Spleen (tissue), 11 donors: Measurements from ENCODE around the gene NHLH2. TPM values are rescaled to one million over a fixed set of nuclear protein-coding genes. Genes with fewer than 3 reads are reported as not detected.
A peak's percentile ranks its signal among the peaks of the same experiment; 100 is the strongest.

Source experiments
- DNase-seq: peaks from one replicate; pipeline ENCODE4 v3.0.0-alpha.2; 2020
- H3K27ac ChIP-seq, 8 donors: fragments of 200-600 bp; sonication (generic) in 7 of 8; 1 replicate in 4 of 8; 2 replicates in 4 of 8; pipeline versions ENCODE4 v1.5.0 to v1.8.0; 2016 to 2021; ENCODE audit warnings: inconsistent platforms in 4 of 8, mild to moderate bottlenecking in 4 of 8, moderate library complexity in 1 of 8
- H3K27me3 ChIP-seq, 7 donors: fragments of 200-600 bp; sonication (generic) in 6 of 7; replicated peaks in 1 of 7; 1 replicate in 4 of 7; 2 replicates in 3 of 7; pipeline versions ENCODE4 v1.5.0 to v1.8.0; 2016 to 2021; ENCODE audit warnings: inconsistent platforms in 3 of 7, mild to moderate bottlenecking in 1 of 7
- H3K36me3 ChIP-seq, 6 donors: fragments of 200-600 bp; sonication (generic) in 5 of 6; 1 replicate in 4 of 6; 2 replicates in 2 of 6; pipeline versions ENCODE4 v1.5.0 to v1.8.0; 2016 to 2021; ENCODE audit warnings: inconsistent platforms in 2 of 6
- H3K4me1 ChIP-seq, 6 donors: fragments of 200-600 bp; sonication (generic) in 5 of 6; 1 replicate in 3 of 6; 2 replicates in 3 of 6; pipeline versions ENCODE4 v1.5.0 to v1.8.0; 2016 to 2021; ENCODE audit warnings: inconsistent platforms in 3 of 6
- H3K4me3 ChIP-seq, 8 donors: fragments of 200-600 bp; sonication (generic) in 7 of 8; 1 replicate in 4 of 8; 2 replicates in 4 of 8; pipeline versions ENCODE4 v1.5.0 to v1.8.0; 2016 to 2021; ENCODE audit warnings: inconsistent platforms in 4 of 8, mild to moderate bottlenecking in 4 of 8, moderate library complexity in 2 of 8
- H3K9me3 ChIP-seq, 8 donors: fragments of 200-600 bp; sonication (generic) in 7 of 8; 1 replicate in 4 of 8; 2 replicates in 4 of 8; pipeline versions ENCODE4 v1.5.0 to v1.8.0; 2016 to 2021; ENCODE audit warnings: inconsistent platforms in 4 of 8
- CTCF ChIP-seq, 11 experiments: fragments of 200-600 bp in 7 of 11; fragments of 450-650 bp in 4 of 11; sonication (generic) in 4 of 11; IDR thresholded peaks in 8 of 11; conservative IDR thresholded peaks in 3 of 11; 1 replicate in 7 of 11; 2 replicates in 4 of 11; pipeline versions ENCODE4 v1.4.0 to v1.8.0; 2016 to 2021; ENCODE audit warnings: antibody characterized with exemption in 11 of 11, inconsistent platforms in 4 of 11, mild to moderate bottlenecking in 1 of 11
- POLR2A ChIP-seq, 3 donors: fragments of 450-650 bp; IDR thresholded peaks; one replicate each; pipeline ENCODE4 v1.5.1; 2017; ENCODE audit warnings: antibody characterized with exemption in 3 of 3, mild to moderate bottlenecking in 1 of 3
- POLR2AphosphoS5 ChIP-seq, 3 donors: sonication (generic); formaldehyde crosslinking; IDR thresholded peaks; one replicate each; pipeline ENCODE4 v1.5.1; 2017; ENCODE audit warnings: antibody characterized with exemption in 3 of 3
- WGBS, 5 donors: extraction: QIAGEN DNeasy Blood & Tissue Kit in 3 of 5; methylation state at CpG; one replicate each; pipeline versions ENCODE4 v1.1.5 to v1.1.7; 2013 to 2018; 5-methylcytosine and 5-hydroxymethylcytosine counted together
- intact Hi-C: fragments of 100-400 bp; cut with DNase I; formaldehyde crosslinking; loops from one replicate; pipeline ENCODE4 v1.15.0; 2023; ENCODE audit warnings: low total_unique reads
- polyA plus RNA-seq, 3 donors: library from polyadenylated mRNA; stranded (reverse); fragments of 200-250 nt; gene quantifications; one replicate each; pipeline ENCODE4 v1.2.1, GENCODE V29; 2013
- total RNA-seq, 7 donors: library from RNA; depleted of rRNA in 3 of 7; stranded (reverse); fragments of >200 nt in 3 of 7; fragmentation: NEBNext Ultra II Directional in 4 of 7; extraction: Animal tissue kit (Norgen Biotek cat#: 25700) in 4 of 7; gene quantifications; one replicate each; pipeline versions ENCODE4 v1.1.0 to v1.2.1, GENCODE V29; 2016 to 2021
- donor health status: healthy with polysubstance abuse.
- donor health status: DM: no; HTN: no; CAD: no; lungs with moderate emphysema.
- donor health status: DM: no; HTN: no; CAD: no.
- donor health status: Bipolar disorder and iron deficiency.
- donor health status: healthy.
- donor health status: DM: no; HTN: no; CAD: no.
- donor health status: DM: yes; HTN: yes; CAD: no.

Gene NHLH2
- total and polyA plus RNA-seq, 10 donors = not detected

GRCh38 chr1:115809076-115809475 lies 31.9 kb downstream of the NHLH2 start:
- Histone ChIP-seq H3K27me3 (no peaks in the 10 kb centered on the region), H3K9me3 (no peaks in the 10 kb centered on the region), H3K36me3 (no peaks in the 10 kb centered on the region), H3K4me1 (peaks cover 0 to 10% (median 3%) of the 10 kb centered on the region in 6 donors), H3K4me3 (no peak overlapping the region), H3K27ac (peak overlapping the region in 1 of 8 donors; percentile 21)
- no peak for DNase-seq
- intact Hi-C loops = loop anchor here (5.0 kb wide), 1 partner anchor 173 kb away; no protein-coding TSS in a partner anchor
- TF ChIP-seq CTCF (IDR thresholded peaks at IDR 0.05 in 8 of 11, conservative IDR thresholded peaks at IDR 0.05 in 3 of 11) (no peak), POLR2AphosphoS5 (IDR thresholded peaks at IDR 0.05) (no peak), POLR2A (IDR thresholded peaks at IDR 0.05) (no peak)

- Histone ChIP-seq H3K36me3 (no peaks in the 10 kb centered on the region), H3K27me3 (no peaks in the 10 kb centered on the region), H3K9me3 (no peaks in the 10 kb centered on the region), H3K27ac (no peak overlapping the region), H3K4me3 (no peak overlapping the region), H3K4me1 (peaks cover 0 to 10% (median 3%) of the 10 kb centered on the region in 6 donors)
- intact Hi-C loops = loop anchor here (5.0 kb wide), 1 partner anchor 175 kb away; no protein-coding TSS in a partner anchor
- 0 to 6% (median 4%) methylated on average over 2 of the region's 2 CpGs for WGBS, 5 donors
- peak in 10 of 11 experiments; percentile 27 to 77 (median 64) for TF ChIP-seq CTCF (IDR thresholded peaks at IDR 0.05 in 8 of 11, conservative IDR thresholded peaks at IDR 0.05 in 3 of 11)
- TF ChIP-seq POLR2AphosphoS5 (IDR thresholded peaks at IDR 0.05) = no peak
- no peak for DNase-seq
Measured at GRCh38 chr1:115807723-115808122, 33.2 kb downstream of the NHLH2 start.

GRCh38 chr1:115805597-115805996 lies 35.3 kb downstream of the NHLH2 start:
- H3K4me1 ChIP-seq = peaks cover 0 to 10% (median 3%) of the 10 kb centered on the region in 6 donors
- no peak for TF ChIP-seq POLR2AphosphoS5 (IDR thresholded peaks at IDR 0.05)
- no peak for TF ChIP-seq CTCF (IDR thresholded peaks at IDR 0.05 in 8 of 11, conservative IDR thresholded peaks at IDR 0.05 in 3 of 11)
- TF ChIP-seq POLR2A (IDR thresholded peaks at IDR 0.05) = no peak
- no peak overlapping the region for H3K4me3 ChIP-seq
- no peaks in the 10 kb centered on the region for H3K36me3 ChIP-seq
- 88 to 91% (median 89%) methylated on average over 1 of the region's 1 CpG for WGBS, 5 donors
- intact Hi-C loops = loop anchor here (5.0 kb wide), 1 partner anchor 177 kb away; no protein-coding TSS in a partner anchor
- H3K27ac ChIP-seq = no peak overlapping the region
- H3K27me3 ChIP-seq = no peaks in the 10 kb centered on the region
- H3K9me3 ChIP-seq = no peaks in the 10 kb centered on the region
- no peak for DNase-seq

- Histone ChIP-seq H3K4me1 (no peaks in the 10 kb centered on the region), H3K4me3 (no peak overlapping the region), H3K27ac (no peak overlapping the region), H3K36me3 (no peaks in the 10 kb centered on the region), H3K27me3 (peaks cover 0 to 3% (median 0%) of the 10 kb centered on the region in 7 donors), H3K9me3 (no peaks in the 10 kb centered on the region)
- intact Hi-C loops = no loop called here
- TF ChIP-seq POLR2A (IDR thresholded peaks at IDR 0.05) (no peak), POLR2AphosphoS5 (IDR thresholded peaks at IDR 0.05) (no peak), CTCF (IDR thresholded peaks at IDR 0.05 in 8 of 11, conservative IDR thresholded peaks at IDR 0.05 in 3 of 11) (no peak)
- WGBS, 5 donors = 91 to 95% (median 94%) methylated on average over 2 of the region's 2 CpGs
- DNase-seq = no peak
Measured at GRCh38 chr1:115802416-115802815, 38.5 kb downstream of the NHLH2 start.
